ENCODE data around the gene ARID1A. TPM values are rescaled to one million over a fixed set of nuclear protein-coding genes. Genes with fewer than 3 reads are reported as not detected.

Gene ARID1A
- total RNA-seq, 1 donor from 2014 or later, result 7.3 TPM

DNA sequence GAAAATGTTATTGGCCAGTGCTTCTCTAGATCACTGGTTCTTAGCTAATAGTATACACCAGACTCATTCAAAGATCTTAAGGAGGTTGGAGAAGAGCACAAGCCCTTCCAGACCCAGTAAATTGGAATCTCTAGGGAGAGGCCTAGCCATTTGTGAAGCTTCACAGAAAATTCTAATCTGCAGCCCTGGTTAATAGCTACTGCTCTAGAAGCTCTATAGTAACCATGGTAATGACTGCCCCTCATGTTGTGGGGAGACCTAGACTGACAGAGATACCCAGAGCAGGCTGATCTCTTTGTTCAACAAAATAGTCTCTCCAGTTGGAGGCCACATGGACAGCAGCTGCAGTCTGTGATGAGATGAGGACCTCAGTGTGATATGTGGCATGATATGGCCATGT, 31.7 kb downstream of the ARID1A start:
- DNase-seq (ENCODE audit: low read depth in 2 of 2), result no peak

DNA sequence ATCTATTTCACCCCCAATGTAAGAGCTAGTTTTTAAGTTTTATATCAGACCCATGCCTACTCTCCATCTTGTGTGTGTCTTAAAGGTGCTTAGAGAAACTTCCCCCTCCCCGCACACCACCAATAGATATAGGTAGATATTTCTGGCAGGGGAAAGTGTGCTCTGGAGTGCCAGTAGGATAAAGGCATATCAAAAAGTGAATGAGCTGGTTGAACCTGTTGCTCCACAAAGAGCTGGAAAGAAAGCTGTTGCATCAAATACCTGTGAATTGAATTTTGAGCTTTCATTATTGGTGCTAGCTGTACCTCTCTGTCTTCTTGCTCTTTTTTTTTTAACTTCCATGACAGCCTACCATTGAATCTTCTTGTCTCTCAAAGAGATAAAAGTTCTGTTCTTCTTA, 32.8 kb downstream of the ARID1A start:
- DNase-seq (ENCODE audit: low read depth in 2 of 2), result no peak

- DNase-seq (ENCODE audit: low read depth in 2 of 2), result no peak
Observed at GRCh38 chr1:26729633-26730032, 33.8 kb downstream of the ARID1A start.

DNA sequence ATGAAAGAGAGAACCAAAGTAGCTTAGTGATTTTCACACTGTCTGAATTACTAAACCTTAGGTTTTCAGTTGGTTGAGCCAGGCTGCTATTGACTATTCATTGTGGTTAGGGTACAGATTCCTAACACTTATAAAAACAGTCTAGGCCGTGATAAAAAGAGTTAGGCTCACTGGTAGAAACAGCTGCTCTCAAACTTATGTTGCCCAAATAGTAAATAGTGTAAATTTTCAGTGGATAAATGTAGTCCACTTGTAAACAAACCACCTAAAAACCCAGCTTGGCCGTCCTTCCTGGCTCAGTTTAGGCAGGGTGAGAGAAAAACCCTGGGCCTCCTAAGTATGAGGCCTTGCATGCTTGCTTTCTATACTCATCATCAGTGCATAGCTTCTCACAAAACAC, 34.9 kb downstream of the ARID1A start:
- DNase-seq (ENCODE audit: low read depth in 2 of 2), result no peak

- DNase-seq (ENCODE audit: low read depth in 2 of 2), result no peak
Observed at GRCh38 chr1:26731233-26731902, 35.6 kb downstream of the ARID1A start.

- no peak for DNase-seq (ENCODE audit: low read depth in 2 of 2)
Observed at GRCh38 chr1:26733392-26733791, 37.6 kb downstream of the ARID1A start.

GRCh38 chr1:26733982-26734381, 38.2 kb downstream of the ARID1A start:
- DNase-seq (ENCODE audit: low read depth in 2 of 2), result no peak

DNA sequence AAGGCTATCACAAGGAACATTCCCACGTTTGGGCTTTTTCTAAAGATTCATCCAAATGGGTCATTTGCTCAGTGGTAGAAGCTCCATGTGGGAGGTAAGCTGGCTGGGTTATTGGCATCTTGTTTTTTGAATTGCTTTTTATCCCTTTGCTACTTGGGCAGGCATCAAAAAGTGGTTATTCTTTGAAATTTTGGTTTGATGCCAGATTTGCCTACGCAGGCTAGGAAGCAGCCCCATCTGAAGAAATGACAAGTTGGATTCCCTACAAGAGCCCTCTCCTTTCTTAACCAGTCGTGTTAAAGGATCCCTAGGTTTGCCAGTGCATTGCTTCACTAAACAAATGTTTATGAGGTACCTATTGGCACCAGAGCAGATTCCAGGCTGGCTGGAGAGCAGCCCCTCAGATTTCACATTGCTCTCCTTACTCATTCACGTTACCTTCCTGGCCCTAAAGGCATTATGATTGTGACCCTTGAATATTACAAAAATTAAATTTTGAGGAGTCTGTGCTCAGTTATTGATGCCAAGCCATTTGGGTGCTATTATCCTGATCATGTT, 38.8 kb downstream of the ARID1A start:
- DNase-seq (ENCODE audit: low read depth in 2 of 2), result no peak

- no peak for DNase-seq (ENCODE audit: low read depth in 2 of 2)
Observed at GRCh38 chr1:26739329-26739914, 43.6 kb downstream of the ARID1A start.

DNA sequence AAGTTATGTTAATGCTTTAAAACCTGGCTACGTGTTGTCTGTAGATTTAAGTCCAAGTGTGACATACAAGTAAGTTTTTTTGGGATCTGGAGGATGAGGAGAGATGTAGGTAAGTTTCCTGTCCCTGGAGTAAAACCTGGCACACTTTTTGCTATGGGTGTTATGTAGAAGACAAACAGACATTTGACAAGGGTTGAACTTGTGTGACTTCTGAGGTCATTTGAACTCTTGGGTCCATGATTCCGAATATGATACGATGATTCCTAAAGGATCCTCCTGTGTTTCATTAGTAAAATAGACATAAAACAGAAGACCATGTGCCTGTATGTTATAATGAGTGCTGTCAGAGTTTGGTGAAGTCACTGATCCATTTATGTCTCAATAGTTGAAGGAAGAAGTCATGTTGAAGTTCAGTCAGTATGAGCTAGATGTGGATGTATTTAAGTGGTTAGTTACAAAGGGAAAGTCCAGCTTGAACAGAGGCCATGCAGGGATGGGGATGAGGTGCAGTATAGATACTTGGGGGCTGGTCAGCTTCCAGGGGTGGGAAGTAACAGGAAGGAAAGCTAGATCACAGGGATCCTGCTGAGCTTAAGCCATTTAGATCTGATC, 44.3 kb downstream of the ARID1A start:
- no peak for DNase-seq (ENCODE audit: low read depth in 2 of 2)

- no peak for DNase-seq (ENCODE audit: low read depth in 2 of 2)
Observed at GRCh38 chr1:26740952-26741351, 45.1 kb downstream of the ARID1A start.

DNA sequence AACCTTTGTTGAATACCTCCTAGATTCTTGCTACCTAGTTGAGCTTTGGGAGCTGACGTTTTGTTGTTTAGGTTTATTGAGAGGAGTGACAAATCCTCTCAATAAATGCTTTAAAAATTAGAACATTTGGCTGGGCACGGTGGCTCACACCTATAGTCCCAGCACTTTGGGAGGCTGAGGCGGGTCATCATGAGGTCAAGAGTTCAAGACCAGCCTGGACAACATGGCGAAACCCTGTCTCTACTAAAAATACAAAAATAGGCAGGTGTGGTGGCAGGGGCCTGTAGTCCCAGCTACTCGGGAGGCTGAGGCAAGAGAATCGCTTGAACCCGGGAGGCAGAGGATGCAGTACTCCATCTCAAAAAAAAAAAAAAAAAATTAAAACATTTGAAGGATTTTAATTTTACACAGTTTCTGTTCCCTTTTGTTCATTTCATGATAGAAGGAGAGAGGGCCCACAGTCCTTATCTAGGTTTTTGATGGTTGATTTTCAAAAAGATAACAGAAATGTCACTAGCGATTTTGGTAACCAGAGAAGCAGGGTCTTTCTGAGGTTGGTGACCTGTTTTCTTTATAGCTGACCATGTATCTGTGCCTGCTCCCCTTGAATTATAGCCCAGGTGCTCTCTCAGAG, 47.7 kb downstream of the ARID1A start:
- DNase-seq (ENCODE audit: low read depth in 2 of 2), result no peak

DNA sequence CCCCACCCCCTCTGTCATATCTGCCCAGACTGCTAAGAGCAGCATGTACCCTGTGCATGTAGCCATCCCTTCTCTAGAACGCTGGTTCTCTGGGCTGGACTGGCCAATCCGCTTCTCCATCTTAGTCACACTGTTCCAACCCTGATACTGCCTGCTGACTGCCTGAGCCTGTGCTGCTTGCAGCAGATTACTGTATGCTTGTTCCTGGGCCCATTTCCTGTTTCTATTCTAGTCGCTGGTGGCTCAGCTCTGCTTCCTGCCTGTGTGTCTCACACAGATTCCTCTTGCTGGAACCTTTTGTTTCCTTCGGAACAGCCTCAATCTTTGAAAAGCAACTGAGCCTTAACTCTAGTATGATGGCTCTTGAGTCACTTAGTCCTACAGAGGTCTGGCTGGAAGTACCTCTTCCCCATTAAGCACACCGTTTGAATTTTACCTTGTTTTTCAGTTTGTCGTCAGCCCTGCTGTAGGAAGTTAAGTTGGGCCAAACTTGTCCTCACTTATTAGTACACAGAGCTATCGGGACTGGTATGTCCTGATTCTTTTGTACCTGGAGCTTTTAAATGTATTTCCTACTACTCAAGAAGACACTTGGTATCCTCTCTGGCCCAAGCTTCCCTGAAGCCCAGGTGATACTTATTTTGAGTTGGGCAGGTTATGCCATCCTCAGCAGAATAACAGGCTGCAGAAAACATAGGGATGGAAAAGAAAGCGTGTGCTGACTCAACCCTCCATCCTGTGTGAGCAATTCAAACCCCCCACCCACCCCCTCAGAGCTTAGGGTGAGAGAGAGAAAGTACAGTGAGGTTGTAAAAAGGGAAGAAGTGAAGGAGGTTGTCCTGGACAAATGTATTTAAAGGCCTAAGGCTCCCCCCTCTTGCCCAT, 48.5 kb downstream of the ARID1A start:
- peak; percentile 85 to 99 for DNase-seq (ENCODE audit: low read depth in 2 of 2)

GRCh38 chr1:26745191-26745590, 49.4 kb downstream of the ARID1A start:
- DNase-seq (ENCODE audit: low read depth in 2 of 2), result no peak

DNA sequence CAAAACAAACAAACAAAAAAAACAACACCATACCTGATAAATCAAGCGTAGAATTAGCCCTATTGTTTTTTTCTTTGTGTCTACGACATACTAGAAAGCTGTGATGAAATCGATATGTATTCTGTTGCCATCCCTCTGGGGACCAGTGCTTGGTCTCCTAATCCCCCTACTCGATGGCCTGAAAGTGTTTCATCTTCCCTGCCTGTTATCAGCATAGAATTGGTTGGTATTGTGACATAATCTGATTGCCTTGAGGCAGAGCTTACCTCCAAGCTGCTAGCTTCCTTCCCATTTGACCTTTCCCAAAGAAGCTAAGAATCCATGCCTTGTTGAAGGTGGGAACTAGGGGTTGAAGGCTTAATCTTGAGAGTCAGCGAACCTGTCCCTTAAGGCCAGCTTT, 51.2 kb downstream of the ARID1A start:
- DNase-seq (ENCODE audit: low read depth in 2 of 2), result no peak

GRCh38 chr1:26748351-26748750, 52.5 kb downstream of the ARID1A start:
- DNase-seq (ENCODE audit: low read depth in 2 of 2), result no peak

DNA sequence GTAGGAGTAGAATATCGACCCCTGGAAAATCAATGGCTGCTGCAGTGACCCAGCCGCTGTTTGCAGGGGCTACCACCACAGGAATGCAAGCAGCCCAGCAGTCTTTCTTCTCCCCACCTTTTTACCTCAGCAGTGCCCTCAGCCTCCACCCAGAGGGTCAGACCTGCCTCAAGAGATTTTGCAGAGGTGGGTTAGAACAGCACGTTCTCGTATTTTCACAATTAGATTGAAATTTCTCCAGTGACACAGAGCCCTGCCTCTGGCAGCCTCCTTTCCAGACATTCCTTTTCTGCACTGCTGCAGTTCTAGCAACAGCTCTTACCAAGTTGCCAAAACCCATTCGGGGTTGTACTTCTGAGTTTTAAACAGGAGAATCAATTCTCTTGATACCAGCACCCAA, 53.6 kb downstream of the ARID1A start:
- no peak for DNase-seq (ENCODE audit: low read depth in 2 of 2)

GRCh38 chr1:26750428-26750827, 54.6 kb downstream of the ARID1A start:
- DNase-seq (ENCODE audit: low read depth in 2 of 2), result no peak

GRCh38 chr1:26752519-26752918, 56.7 kb downstream of the ARID1A start:
- peak in 1 of 2 donors; percentile 71 for DNase-seq (ENCODE audit: low read depth in 2 of 2)

DNA sequence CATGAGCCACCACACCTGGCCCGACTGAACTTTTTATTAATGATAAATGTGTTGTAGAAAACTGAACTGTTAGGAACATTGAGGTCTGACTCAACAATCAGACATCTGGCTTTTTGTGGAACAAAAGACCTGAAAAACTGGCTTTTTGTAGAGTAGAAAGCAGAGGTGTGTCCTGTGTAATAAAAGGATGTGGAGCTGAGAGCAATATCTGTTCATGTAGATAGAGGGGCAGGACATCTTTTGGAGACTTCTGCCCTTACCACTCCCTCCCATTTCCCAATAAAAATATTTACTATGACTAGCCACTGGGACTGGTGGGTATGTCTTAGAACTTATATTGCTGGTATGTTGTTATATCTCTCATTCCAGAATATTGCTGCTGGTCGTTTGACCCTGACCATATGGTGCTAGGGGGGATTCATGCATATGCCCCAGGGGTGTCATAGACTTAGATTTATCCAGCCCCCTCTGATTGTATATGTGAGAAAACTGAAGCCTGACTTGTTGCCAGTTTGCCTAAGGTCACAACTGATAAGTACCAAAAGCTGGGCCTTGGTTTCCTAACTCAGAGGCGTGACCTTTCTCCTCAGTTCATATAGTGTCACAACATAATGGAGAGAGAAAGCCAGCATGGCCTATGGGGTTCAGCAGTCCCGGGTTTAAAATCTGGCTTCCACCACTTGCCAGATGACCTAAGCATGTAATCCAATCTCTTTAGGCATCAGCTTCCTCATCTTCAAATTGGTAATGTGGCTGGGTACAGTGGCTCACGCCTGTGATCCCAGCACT, 58.5 kb downstream of the ARID1A start:
- no peak for DNase-seq (ENCODE audit: low read depth in 2 of 2)

DNA sequence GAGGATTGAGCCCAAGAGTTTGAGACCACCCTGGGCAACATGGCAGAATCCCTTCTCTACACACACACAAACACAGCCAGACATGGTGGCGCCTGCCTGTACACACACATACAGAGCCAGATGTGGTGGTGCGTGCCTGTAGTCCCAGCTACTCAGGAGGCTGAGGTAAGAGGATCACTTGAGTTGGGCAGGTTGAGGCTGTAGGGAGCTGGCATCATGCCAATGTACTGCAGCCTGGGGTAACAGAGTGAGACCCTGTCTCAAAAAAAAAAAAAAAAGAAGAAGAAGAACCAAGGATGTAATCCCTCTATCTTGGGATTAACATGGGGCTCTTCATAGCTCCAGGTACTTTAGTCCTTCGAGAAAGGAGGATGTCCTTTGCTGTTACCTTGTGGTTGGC, 62.5 kb downstream of the ARID1A start:
- DNase-seq (ENCODE audit: low read depth in 2 of 2), result no peak
